SK-N-SH treated with all-trans-retinoic acid at 6 μM for 48 hours (cell line): ENCODE results near the gene GFM1.

Experiments
- ATAC-seq: fragments of 200-7000 bp; cut with Tn5 transposase; 3 replicates; pipeline ENCODE4 v1.9.1; 2020; ENCODE audit warnings: mild to moderate bottlenecking, moderate library complexity
- ARNTL ChIP-seq: fragments of 450-650 bp; formaldehyde crosslinking; IDR thresholded peaks from 2 replicates; pipeline ENCODE4 v1.5.0; 2020; ENCODE audit warnings: low read depth, mild to moderate bottlenecking, moderate library complexity, borderline replicate concordance
- BACH2 ChIP-seq: fragments of 250-450 bp; sonication (Bioruptor Pico); IDR thresholded peaks from 2 replicates; pipeline ENCODE4 v1.9.0; 2021; ENCODE audit warnings: mild to moderate bottlenecking, borderline replicate concordance
- CSDC2 ChIP-seq: fragments of 250-450 bp; sonication (Bioruptor Pico); IDR thresholded peaks from 2 replicates; pipeline ENCODE4 v1.5.0; 2020; ENCODE audit warnings: mild to moderate bottlenecking, moderate library complexity
- ESRRG ChIP-seq: fragments of 250-450 bp; sonication (Bioruptor Pico); IDR thresholded peaks from 2 replicates; pipeline ENCODE4 v1.6.1; 2021; ENCODE audit warnings: mild to moderate bottlenecking
- GLIS3 ChIP-seq: fragments of 250-450 bp; sonication (Bioruptor Pico); IDR thresholded peaks from 2 replicates; pipeline ENCODE4 v1.5.0; 2020; ENCODE audit warnings: mild to moderate bottlenecking, moderate library complexity
- ISL1 ChIP-seq: fragments of 250-450 bp; sonication (Bioruptor Pico); IDR thresholded peaks from 2 replicates; pipeline ENCODE4 v2.1.2; 2022; ENCODE audit warnings: mild to moderate bottlenecking, moderate library complexity
- OSR1 ChIP-seq: fragments of 250-450 bp; sonication (Bioruptor Pico); IDR thresholded peaks from 2 replicates; pipeline ENCODE4 v1.8.0; 2022; ENCODE audit warnings: moderate library complexity, mild to moderate bottlenecking, inconsistent platforms
- PPARA ChIP-seq: fragments of 250-450 bp; sonication (Bioruptor Pico); IDR thresholded peaks from 2 replicates; pipeline ENCODE4 v1.5.0; 2020; ENCODE audit warnings: mild to moderate bottlenecking, borderline replicate concordance
- RARB ChIP-seq: fragments of 250-450 bp; sonication (Bioruptor Pico); IDR thresholded peaks from 2 replicates; pipeline ENCODE4 v1.8.0; 2021; ENCODE audit warnings: mild to moderate bottlenecking, moderate library complexity
- SNAI2 ChIP-seq: fragments of 250-450 bp; sonication (Bioruptor Pico); IDR thresholded peaks from 2 replicates; pipeline ENCODE4 v1.5.0; 2020; ENCODE audit warnings: mild to moderate bottlenecking, moderate library complexity
- TOX ChIP-seq: fragments of 250-450 bp; sonication (Bioruptor Pico); IDR thresholded peaks from 2 replicates; pipeline ENCODE4 v1.8.0; 2021; ENCODE audit warnings: mild to moderate bottlenecking, moderate library complexity, borderline replicate concordance
- ZC3H10 ChIP-seq: fragments of 250-450 bp; sonication (Bioruptor Pico); IDR thresholded peaks from 2 replicates; pipeline ENCODE4 v1.5.1; 2021; ENCODE audit warnings: mild to moderate bottlenecking, moderate library complexity
- ZFP3 ChIP-seq: fragments of 250-450 bp; sonication (Bioruptor Pico); IDR thresholded peaks from 2 replicates; pipeline ENCODE4 v1.5.0; 2020; ENCODE audit warnings: mild to moderate bottlenecking, moderate library complexity
- ZFP30 ChIP-seq: fragments of 450-650 bp; formaldehyde crosslinking; IDR thresholded peaks from 2 replicates; pipeline ENCODE4 v1.5.0; 2022; ENCODE audit warnings: mild to moderate bottlenecking, moderate library complexity
- ZNF70 ChIP-seq: fragments of 450-650 bp; formaldehyde crosslinking; IDR thresholded peaks from 2 replicates; pipeline ENCODE4 v1.5.0; 2020; ENCODE audit warnings: mild to moderate bottlenecking, moderate library complexity
- ZNF8 ChIP-seq: fragments of 450-650 bp; formaldehyde crosslinking; IDR thresholded peaks from 2 replicates; pipeline ENCODE4 v1.5.0; 2020; ENCODE audit warnings: mild to moderate bottlenecking, moderate library complexity
- TF ChIP-seq, protein P1 (sequence below): fragments of 250-450 bp; sonication (Bioruptor Pico); IDR thresholded peaks from 2 replicates; pipeline ENCODE4 v1.5.1; 2021; ENCODE audit warnings: mild to moderate bottlenecking, moderate library complexity
- TF ChIP-seq, protein P2 (sequence below): fragments of 250-450 bp; sonication (Bioruptor Pico); IDR thresholded peaks from 2 replicates; pipeline ENCODE4 v1.5.1; 2020; ENCODE audit warnings: low read depth, mild to moderate bottlenecking, moderate library complexity
- TF ChIP-seq, protein P3 (sequence below): fragments of 250-450 bp; sonication (Bioruptor Pico); IDR thresholded peaks from 2 replicates; pipeline ENCODE4 v1.8.0; 2020; ENCODE audit warnings: mild to moderate bottlenecking, moderate library complexity, borderline replicate concordance
- TF ChIP-seq, protein P4 (sequence below): fragments of 250-450 bp; sonication (Bioruptor Pico); IDR thresholded peaks from 2 replicates; pipeline ENCODE4 v1.8.0; 2021; ENCODE audit warnings: low read depth, mild to moderate bottlenecking, moderate library complexity, borderline replicate concordance
- TF ChIP-seq, protein P5 (sequence below): fragments of 250-450 bp; sonication (Bioruptor Pico); IDR thresholded peaks from 2 replicates; pipeline ENCODE4 v1.5.0; 2020; ENCODE audit warnings: mild to moderate bottlenecking, moderate library complexity

Gene GFM1

DNA sequence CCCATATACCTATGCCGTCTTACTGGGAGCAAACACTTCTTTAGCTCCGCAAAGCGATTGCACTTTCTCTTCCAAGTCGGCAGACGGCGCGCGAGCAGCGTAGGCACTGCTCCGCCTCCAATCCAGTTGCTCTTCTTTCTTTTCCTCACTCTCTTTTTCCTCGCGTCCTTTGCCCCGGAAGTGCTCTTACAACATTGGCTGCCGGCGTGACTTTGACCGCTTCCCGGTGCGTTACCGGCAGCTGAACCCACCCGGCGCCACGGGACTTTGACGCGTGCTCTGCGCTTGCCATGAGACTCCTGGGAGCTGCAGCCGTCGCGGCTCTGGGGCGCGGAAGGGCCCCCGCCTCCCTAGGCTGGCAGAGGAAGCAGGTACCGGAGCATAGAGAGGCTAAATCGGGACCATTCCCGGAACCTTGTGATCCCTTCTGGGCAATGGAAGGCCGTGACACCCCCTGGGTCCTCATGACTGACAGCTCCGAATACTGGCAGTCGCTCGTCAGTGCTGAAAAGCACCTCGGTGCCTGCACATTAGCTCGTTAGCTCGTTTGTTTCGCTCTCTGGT, at the start of gene GFM1:
GFM1 (plus strand) TSS at position 183 of the 564 bp plus-strand sequence; CDS start at position 291, 108 bp downstream.
- TF ChIP-seq ZNF70 (CRISPR knock-in tag) (no peak), ZNF8 (CRISPR knock-in tag) (no peak; the same call in 1 of the 2 replicates), ZFP30 (no peak), BACH2 (CRISPR knock-in tag) (no peak), OSR1 (CRISPR knock-in tag) (no peak), TOX (CRISPR knock-in tag) (no peak), ESRRG (no peak), GLIS3 (CRISPR knock-in tag) (no peak), ZFP3 (CRISPR knock-in tag) (0 out of 2 replicates have a peak, but pooled peaks have one; percentile 63), RARB (no peak), CSDC2 (no peak), PPARA (CRISPR knock-in tag) (no peak)
- TF ChIP-seq, protein P1, sequence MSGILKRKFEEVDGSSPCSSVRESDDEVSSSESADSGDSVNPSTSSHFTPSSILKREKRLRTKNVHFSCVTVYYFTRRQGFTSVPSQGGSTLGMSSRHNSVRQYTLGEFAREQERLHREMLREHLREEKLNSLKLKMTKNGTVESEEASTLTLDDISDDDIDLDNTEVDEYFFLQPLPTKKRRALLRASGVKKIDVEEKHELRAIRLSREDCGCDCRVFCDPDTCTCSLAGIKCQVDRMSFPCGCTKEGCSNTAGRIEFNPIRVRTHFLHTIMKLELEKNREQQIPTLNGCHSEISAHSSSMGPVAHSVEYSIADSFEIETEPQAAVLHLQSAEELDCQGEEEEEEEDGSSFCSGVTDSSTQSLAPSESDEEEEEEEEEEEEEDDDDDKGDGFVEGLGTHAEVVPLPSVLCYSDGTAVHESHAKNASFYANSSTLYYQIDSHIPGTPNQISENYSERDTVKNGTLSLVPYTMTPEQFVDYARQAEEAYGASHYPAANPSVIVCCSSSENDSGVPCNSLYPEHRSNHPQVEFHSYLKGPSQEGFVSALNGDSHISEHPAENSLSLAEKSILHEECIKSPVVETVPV (CRISPR knock-in tag): no peak
- TF ChIP-seq, protein P2, sequence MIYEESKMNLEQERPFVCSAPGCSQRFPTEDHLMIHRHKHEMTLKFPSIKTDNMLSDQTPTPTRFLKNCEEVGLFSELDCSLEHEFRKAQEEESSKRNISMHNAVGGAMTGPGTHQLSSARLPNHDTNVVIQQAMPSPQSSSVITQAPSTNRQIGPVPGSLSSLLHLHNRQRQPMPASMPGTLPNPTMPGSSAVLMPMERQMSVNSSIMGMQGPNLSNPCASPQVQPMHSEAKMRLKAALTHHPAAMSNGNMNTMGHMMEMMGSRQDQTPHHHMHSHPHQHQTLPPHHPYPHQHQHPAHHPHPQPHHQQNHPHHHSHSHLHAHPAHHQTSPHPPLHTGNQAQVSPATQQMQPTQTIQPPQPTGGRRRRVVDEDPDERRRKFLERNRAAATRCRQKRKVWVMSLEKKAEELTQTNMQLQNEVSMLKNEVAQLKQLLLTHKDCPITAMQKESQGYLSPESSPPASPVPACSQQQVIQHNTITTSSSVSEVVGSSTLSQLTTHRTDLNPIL (CRISPR knock-in tag): no peak
- TF ChIP-seq, protein P3, sequence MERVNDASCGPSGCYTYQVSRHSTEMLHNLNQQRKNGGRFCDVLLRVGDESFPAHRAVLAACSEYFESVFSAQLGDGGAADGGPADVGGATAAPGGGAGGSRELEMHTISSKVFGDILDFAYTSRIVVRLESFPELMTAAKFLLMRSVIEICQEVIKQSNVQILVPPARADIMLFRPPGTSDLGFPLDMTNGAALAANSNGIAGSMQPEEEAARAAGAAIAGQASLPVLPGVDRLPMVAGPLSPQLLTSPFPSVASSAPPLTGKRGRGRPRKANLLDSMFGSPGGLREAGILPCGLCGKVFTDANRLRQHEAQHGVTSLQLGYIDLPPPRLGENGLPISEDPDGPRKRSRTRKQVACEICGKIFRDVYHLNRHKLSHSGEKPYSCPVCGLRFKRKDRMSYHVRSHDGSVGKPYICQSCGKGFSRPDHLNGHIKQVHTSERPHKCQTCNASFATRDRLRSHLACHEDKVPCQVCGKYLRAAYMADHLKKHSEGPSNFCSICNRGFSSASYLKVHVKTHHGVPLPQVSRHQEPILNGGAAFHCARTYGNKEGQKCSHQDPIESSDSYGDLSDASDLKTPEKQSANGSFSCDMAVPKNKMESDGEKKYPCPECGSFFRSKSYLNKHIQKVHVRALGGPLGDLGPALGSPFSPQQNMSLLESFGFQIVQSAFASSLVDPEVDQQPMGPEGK (CRISPR knock-in tag): no peak
- TF ChIP-seq, protein P4, sequence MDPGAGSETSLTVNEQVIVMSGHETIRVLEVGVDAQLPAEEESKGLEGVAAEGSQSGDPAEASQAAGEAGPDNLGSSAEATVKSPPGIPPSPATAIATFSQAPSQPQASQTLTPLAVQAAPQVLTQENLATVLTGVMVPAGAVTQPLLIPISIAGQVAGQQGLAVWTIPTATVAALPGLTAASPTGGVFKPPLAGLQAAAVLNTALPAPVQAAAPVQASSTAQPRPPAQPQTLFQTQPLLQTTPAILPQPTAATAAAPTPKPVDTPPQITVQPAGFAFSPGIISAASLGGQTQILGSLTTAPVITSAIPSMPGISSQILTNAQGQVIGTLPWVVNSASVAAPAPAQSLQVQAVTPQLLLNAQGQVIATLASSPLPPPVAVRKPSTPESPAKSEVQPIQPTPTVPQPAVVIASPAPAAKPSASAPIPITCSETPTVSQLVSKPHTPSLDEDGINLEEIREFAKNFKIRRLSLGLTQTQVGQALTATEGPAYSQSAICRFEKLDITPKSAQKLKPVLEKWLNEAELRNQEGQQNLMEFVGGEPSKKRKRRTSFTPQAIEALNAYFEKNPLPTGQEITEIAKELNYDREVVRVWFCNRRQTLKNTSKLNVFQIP (CRISPR knock-in tag): 0 out of 2 replicates have a peak, but pooled peaks have one; percentile 36
- TF ChIP-seq, protein P5, sequence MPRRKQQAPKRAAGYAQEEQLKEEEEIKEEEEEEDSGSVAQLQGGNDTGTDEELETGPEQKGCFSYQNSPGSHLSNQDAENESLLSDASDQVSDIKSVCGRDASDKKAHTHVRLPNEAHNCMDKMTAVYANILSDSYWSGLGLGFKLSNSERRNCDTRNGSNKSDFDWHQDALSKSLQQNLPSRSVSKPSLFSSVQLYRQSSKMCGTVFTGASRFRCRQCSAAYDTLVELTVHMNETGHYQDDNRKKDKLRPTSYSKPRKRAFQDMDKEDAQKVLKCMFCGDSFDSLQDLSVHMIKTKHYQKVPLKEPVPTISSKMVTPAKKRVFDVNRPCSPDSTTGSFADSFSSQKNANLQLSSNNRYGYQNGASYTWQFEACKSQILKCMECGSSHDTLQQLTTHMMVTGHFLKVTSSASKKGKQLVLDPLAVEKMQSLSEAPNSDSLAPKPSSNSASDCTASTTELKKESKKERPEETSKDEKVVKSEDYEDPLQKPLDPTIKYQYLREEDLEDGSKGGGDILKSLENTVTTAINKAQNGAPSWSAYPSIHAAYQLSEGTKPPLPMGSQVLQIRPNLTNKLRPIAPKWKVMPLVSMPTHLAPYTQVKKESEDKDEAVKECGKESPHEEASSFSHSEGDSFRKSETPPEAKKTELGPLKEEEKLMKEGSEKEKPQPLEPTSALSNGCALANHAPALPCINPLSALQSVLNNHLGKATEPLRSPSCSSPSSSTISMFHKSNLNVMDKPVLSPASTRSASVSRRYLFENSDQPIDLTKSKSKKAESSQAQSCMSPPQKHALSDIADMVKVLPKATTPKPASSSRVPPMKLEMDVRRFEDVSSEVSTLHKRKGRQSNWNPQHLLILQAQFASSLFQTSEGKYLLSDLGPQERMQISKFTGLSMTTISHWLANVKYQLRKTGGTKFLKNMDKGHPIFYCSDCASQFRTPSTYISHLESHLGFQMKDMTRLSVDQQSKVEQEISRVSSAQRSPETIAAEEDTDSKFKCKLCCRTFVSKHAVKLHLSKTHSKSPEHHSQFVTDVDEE (CRISPR knock-in tag): peak; percentile 56; the same call in 1 of the 2 replicates

DNA sequence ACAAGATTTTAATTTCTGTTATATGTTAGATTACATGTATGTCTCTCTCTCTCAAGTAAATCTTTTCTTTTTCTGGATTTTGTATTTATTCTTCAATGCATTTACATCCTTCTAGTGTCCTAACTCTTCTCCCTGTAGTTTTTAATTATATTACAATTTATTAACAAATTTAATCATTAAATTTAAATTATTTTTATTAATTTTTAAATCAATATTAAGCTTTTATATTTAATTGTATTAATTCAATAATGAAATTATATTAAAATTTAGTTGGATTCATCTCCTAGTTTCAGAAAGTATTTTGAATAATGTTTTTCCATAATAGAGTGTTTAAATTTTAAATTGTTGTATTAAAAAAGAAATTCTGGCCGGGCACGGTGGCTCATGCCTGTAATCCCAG, 43.5 kb upstream of the GFM1 start:
- TF ChIP-seq PPARA (CRISPR knock-in tag) (no peak), OSR1 (CRISPR knock-in tag) (no peak), ZC3H10 (CRISPR knock-in tag) (no peak), CSDC2 (no peak), ISL1 (no peak), SNAI2 (CRISPR knock-in tag) (no peak), ZFP3 (CRISPR knock-in tag) (no peak), TOX (CRISPR knock-in tag) (no peak), ARNTL (CRISPR knock-in tag) (no peak), ESRRG (no peak), GLIS3 (CRISPR knock-in tag) (no peak)
- TF ChIP-seq, protein P4 (CRISPR knock-in tag): no peak
- TF ChIP-seq, protein P2 (CRISPR knock-in tag): no peak
- TF ChIP-seq, protein P3 (CRISPR knock-in tag): no peak
- no peak for ATAC-seq

More for the DNA sequence above, at the start of gene GFM1:
- ATAC-seq: peak; percentile 98
